CD4-positive, alpha-beta T cell treated with Interleukin-17A for 1 hour (primary cell): Measurements from ENCODE around the gene NBAS.

Experiments
- DNase-seq: peaks from one replicate; pipeline ENCODE4 v3.0.0-alpha.2; 2020

The NBAS gene

DNA sequence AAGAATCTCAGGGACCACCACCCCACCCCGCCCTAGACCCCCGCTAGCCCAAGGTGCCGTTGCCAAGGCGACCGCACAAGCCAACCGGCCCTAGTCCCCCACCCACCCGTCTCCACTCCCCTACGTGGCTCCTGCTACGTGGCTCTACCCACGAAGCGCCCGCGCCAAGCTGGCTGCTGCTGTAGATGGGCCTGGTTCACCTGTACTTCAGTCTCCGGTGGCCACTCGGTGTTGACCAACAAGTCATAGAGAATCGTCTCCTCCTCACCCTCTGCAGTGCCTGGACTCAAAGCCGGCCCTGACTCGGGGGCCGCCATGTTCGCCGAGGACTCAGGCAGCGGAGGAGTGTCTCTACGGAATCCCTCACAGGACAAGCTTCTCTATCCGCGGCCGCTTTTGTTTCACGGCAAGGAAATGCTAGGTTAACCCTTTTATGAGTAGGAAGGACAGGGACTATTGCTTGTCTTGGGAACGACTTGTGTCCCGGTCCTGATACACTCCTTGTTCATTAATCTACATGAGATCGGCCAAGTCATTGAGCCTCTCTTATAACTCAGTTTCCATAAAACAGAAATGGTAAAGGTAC lies at the start of gene NBAS:
TSS of gene NBAS (minus strand) at position 347 of the 586 bp plus-strand sequence. CDS start at position 317, 30 bp downstream.
- peak; percentile 88 for DNase-seq

DNA sequence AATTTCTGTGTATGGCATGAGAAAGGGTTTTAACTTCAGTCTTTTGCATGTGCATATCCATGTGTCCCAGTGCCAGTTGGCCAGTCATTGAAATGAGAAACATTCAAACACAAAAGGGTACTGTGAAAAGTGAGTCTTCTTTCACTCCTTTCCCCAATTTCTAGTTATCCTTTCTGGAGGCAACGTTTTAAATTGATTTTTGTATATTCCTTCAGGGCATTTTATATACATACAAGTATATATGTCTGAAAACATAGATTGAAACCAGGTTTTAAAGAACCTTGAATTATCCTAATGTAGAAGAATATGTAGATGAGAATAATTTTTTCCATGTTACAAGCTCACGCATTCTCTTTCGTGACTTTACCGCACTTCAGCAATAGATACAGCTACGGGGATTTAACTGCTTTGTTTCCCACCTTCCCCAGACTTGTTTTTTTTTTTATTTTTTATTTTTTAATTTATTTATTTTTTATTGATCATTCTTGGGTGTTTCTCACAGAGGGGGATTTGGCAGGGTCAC lies 49.4 kb upstream of the NBAS start:
- DNase-seq: no peak

DNA sequence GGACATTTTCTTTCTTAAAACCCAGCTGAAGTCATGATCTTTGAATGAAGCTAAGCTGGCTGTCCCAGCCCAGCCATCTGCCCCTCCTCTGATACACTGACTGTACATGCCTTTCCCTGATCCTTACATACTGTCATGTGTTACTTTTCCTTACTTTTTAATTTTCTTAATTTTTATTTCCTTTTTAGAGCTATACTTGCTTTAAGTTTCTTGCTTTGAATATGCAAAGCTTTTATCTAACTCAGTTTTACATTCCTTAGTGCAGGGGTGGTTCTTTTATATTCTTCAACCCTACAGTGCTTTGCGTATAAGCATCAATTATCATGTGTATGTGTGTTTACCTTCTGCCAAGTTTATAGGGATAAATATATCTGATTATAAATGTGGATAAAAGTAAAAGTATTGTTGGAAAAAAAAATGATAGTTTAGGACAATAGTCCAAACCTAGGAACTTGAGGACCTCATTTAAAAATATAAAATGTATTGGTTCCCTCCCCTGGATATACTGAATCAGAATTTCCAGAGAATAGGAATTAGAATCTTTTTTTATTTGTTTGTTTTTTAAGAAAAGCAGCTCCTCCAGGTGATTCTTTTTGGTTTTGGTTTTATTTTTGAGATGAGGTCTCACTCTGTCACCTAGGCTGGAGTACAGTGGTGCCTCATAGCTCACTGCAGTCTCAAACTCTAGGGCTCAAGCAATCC lies 48.4 kb upstream of the NBAS start:
- DNase-seq: no peak

DNA sequence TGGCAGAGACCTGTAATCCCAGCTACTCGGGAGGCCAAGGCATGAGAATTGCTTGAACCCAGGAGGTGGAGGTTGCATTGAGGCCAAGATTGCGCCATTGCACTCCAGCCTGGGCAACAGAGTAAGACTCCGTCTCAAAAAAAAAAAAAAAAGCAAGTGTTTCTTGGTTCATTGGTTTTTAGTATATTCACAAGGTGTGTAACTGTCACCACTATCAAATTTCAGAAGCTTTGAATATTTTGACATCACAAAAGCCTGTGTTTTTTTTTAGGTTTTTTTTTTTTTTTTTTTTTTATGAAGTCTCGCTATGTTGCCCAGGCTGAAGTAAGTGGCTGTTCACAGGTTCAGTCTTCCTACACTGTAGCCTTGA lies 47.2 kb upstream of the NBAS start:
- DNase-seq: no peak

DNA sequence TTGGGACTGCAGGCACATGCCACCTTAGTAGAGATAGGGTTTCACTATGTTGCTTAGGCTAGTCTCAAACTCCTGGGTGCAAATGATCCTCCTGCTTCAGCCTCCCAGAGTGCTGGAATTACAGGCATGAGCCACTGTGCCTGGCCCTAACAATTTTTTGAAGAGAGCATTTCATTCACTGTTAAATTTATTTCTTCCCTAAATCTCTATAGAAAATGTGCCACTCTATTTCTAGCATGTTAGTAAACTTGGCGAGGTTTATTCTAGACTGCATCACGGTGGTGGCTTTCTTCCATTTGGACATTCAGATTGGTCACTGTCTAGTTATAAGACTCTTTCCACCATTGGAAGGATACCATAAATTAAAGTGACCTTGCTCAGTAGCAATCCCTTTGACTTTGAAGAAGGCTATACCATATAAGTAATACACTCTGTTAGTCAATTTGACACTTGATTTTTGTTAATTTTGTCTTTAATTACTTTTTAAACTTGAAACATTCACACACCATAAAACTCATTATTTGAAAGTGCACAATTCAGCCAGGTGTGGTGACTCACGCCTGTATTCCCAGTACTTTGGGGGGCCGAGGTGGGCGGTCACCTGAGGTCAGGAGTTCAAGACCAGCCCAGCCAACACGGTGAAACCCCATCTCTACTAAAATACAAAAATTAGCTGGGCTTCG lies 46.7 kb upstream of the NBAS start:
- no peak for DNase-seq

DNA sequence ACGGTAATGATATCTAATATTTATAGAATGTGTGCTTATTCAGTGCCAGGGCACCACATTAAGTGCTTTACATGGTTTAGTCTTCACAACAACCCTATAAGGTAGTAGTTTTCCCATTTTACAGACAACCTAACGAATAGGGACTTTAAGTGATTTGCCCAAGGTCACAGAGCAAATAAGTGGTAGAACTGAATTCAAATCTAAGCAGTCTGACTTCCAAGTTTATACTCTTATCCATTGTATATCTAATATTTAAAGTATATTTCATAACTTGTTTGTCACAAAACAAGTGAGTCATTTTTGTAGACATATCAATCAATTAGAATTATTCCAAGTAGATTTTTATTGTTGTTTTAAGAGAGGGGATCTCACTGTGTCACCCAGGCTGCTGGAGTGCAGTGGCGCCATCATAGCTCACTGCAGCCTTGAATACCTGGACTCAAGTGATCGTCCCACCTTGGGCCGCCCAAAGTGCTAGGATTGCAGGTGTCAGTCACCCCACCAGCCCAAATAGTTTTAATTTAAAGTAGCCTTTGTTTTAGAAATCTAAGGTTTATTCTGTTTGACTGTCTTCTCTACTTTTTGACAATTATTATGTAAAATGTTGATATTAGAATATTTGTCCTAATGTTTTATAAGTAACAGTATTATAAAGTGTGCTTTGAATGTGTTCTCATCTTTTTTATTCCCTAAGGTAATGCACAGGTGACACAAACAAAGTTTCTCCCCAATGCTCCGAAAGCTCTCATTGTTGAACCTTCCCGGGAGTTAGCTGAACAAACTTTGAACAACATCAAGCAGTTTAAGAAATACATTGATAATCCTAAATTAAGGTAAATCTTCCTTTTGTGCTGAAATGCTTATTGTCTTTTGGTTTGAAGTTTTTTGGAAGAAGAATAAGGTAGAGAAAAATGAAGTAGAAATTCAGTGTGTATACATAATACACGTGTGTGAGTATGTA lies 45.6 kb upstream of the NBAS start:
- DNase-seq: no peak

DNA sequence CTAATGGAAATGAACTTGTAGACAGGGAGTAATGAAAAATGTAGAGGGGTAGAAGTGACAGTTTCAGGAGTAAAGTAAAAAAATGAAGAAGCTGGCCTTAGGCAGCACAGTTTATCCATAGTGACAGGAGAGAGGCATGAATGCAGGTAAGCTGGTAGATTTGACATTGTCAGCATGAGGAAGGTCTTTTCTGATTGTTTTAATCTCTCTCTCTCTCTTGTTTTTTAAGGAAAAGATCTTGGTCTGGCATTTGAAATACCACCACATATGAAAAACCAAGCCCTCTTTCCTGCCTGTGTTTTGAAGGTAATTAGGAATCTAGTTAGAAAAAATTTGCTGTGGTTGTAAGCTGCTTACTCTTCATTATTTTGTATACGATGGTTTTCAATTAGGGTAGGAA lies 44.6 kb upstream of the NBAS start:
- DNase-seq: no peak

DNA sequence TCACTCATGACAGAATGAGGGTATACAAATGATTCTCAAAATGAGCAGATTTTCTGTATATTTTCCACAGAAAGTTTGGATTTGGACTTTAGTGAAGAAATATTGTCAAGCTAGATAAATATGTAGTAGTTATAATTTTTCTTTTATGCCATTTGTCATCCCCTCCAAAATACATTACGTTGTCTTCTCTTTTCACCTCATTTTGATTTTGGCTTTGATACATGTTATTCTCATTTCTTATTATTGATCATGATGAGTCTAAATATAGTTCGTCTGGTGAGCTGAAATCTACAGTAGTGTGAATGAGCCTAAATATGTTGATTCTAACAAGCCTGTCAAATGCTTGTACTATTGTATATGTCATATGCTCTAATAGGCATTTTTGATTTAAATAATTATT lies 42.8 kb upstream of the NBAS start:
- DNase-seq: no peak

DNA sequence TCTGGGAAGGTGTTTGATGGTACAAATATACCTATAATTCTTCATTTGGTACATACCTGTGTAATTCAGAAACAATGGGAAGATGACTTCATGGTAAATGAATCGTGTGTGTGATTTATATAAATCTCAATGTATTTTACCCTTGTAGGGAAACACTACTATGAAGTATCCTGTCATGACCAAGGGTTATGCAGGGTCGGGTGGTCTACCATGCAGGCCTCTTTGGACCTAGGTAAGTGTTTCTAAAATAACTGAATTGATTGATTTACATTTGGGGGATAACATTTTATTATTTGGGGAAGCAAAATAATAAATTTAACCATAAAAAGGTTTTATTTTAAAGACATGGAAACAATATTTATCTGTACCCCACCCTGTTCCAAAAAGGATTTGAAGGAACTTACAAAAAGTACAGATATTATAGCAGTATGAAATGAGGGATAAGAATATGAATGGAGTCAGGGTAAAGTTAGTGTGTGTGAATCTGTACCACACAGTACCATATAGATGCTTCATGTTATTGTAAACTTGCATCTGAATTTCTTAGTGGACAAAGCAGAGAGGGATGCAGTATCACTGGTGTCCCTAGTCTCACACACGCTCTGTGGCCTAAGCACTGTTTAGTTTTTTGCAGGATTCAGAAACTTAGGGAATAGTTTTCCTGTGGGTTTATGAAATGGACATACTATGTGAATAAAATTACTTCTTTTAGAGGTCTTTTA lies 42.1 kb upstream of the NBAS start:
- DNase-seq: no peak

DNA sequence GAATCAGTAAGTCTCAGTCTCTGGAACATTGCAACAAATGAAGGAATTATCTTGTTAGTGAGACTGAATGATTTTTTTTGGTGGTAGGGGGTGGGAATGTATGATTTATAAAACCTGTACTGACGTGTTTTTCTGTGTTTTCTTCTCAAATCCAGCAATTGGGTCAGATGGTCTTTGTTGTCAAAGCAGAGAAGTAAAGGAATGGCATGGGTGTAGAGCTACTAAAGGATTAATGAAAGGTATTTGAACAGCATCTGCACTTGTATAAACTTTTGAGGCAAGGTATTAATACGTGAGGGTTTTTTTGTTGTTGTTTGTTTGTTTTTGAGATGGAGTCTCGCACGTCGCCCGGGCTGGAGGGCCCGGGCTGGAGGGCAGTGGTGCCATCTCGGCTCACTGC lies 41.3 kb upstream of the NBAS start:
- no peak for DNase-seq

DNA sequence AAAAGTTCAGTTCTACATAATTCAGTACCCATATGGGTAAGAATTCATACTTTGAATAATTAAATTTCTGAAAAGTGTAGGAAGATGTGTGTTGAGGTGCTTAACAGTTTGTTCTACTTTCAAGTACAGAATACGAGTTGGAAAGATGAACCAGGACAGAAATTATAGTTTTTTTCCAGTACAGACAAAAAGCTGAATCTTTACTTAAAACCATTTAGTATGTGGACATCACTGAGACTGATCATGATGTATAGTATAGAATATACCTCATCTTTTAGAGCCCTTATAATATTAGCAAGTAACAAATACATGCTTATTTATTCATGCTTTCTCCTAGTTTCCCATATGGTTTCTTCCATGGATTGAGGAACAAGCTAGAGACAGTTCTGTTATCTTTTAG lies 40.5 kb upstream of the NBAS start:
- DNase-seq: no peak

DNA sequence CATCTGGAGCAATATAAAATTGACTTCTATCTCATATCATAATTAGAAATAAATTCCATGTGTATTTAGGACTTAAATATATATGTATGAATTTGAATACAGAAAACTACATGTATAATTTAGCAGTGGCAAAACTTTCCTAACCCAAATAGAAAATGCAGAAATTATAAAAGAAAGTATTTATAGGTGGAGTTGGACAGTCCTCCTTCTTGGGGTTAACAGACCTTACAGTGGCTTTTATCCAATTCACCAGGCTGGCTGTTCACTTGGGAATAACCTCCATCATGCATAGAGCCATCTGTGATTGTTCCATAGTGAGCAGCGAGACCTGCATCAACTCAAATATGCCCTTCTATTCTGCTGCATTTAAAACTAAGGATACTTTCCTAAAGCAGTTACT lies 38.9 kb upstream of the NBAS start:
- DNase-seq: no peak

DNA sequence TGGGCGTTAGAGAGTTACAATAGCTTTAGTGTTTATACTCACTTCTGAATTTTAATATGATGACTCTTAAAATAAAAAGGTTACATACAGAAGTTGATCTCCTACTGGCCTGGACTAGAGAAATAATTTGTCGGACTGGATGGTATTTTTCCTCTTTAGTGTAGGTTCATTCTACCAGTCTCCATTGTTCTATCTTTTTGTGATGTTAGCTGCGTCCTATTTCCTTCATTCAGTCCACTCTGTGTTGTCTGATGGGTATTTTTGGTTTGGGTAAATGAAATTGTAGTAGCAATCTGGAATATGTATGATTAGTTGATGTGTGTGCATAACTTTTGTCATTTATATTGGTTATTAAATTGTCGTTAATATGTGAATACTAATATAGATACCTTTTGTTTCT lies 35.8 kb upstream of the NBAS start:
- DNase-seq: no peak

DNA sequence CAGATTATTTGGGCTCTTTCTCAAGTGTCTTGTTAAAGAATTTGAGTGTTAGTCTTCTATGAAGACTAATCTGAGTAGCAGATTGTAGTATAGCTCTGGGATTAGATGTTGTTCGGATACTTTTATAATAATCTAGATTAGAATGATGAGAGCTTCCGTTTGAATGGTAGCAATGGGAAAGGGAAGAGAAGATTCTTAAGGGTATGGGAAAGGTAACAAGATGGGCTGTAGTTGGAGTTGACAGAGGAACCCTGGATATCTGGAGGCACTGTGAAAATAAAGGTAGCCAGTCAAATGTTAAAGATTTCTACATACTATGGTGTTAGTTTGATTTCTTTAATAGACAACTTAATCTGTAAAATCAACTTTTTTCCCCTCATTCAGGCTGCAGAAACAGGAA lies 35.2 kb upstream of the NBAS start:
- DNase-seq: no peak

DNA sequence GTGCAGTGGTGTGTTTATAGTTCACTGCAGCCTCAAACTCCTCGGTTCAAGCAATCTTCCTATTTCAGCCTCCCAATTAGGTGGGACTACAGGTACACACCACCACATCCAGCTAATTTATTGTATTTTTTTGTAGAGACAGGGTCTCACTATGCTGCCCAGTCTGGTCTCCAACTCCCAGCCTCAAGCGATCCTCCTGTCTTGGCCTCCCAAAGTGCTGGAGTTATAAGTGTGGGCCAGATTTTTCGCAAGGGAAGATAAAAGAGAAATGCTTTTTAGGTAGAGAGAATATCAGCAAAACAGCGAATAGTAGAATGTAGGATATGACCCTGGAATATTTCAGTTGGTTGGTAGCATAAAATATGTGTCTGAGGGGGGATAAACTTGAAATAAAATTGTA lies 34.8 kb upstream of the NBAS start:
- no peak for DNase-seq

DNA sequence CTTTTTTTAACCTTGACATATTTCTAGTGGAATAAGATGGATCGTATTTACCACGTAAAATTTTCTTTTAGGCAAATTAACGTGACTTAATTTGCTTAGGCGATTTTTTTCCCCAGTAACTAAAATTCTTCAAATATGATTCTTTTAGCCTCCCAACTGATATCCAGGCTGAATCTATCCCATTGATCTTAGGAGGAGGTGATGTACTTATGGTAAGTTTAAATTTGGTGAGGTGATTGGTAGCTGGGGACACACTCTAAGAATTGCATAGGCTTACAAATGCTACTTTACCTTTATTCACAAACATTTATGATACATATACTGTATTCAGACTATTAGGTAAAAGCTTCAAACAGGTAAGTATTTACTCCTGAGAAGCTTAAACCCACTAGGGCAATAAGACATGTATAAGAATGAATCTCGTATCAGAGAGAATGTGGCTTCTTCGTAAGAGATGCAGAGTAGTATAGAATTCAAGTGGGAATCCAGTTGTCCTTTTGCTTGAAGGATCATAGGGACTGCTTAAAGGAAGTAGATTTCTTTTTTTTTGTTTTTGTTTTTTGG lies 34.3 kb upstream of the NBAS start:
- DNase-seq: no peak

DNA sequence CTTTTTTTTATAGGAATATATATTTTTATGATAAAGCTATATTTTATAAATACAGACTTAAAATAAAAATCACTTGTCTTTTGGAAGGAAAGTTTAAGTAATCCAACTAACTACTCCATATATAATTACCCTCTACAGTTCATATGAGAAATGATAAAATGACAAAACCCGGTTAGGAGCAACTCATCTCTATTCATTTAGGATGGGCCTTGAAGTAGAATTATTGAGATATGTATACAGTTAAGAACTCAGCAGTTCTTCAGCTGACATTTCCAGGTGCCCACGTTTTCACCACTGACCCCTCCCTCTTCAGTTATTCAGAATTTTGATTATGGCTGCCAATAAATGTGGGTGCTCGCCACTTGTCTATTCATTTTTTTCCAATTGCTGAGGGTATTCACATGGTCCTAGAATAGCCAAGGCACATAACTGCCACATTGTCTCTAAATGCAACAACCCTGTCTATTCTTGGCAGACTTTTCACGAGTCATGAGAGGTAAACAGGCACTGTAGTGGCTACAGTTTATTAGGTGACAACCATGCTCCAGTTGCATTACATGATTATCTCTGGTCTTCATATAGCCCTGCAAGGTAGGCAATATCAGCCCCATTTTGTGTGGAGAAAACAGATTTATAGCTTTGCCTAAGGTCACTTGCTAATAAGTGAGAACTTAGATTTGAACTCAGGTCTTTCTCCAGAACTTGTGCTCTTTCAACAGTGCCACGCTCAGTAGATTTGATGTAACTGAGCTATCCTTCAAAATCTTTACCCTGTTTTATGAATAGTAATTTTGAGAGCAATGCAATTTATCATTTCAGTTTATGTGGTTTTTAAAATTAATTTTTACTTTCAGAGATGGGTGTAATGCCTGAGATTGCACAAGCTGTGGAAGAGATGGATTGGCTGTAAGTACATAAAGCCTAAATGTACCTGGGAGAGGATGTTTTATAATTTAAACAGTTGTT lies 33.4 kb upstream of the NBAS start:
- DNase-seq: no peak

DNA sequence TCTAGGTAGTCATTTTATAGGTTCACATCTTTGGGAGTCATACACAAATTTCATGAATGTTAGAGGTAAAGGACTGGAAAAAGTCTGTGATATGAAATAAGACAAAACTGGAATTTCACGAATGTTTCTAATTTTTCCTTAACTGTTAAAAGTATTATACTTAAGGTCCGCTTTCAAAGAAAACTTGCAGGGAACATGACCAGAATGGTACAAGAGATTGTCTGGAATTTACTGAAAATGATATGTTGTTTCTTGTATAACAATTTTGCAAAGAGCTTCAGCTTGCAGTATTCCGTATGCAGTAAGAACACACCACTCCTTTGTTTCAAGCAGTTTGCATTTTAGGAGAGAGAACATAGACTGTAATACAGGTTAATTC lies 32.2 kb upstream of the NBAS start:
- DNase-seq: no peak

DNA sequence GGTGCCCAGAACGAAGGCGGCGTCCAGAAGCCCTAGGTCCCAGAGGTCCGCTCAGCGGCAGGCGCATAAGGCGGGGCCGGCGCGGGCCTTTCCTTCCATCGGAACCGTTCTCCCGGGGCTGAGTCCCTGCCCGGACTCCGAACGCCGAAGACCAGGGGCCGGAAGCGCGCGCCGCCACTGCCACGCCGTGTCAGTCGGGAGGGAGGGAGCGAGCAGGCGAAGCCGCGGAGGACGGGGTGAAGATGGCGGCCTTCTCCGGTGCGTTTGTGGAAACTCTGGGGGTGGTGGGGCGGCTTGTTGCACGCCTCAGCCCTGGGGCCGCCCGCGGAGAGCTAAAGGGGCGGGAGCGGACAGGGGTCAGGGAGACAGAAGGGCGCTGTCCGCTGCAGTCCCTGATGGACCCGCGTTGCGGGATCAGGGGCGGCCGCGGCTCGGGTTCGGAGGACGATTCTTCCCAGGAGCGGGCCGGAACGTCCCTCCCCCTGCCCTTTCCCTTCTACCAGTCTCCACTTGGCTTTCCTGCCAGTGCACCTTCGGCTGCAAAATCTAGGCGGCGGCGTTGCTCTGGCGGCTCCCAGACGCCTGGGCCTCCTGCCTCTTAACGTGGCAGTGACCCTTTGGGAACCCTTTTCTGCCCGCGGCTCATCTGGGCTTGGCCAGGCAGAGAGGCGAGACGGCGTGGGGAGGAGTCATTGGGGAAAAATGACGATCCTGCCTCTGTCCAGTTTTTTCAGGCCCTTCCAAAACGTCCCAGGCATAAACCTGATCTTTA lies 30.7 kb upstream of the NBAS start, which contains the start of gene DDX1:
TSS of gene DDX1 (plus strand) at position 177 of the 772 bp plus-strand sequence. CDS start at position 243, 66 bp downstream.
- peak; percentile 89 for DNase-seq

DNA sequence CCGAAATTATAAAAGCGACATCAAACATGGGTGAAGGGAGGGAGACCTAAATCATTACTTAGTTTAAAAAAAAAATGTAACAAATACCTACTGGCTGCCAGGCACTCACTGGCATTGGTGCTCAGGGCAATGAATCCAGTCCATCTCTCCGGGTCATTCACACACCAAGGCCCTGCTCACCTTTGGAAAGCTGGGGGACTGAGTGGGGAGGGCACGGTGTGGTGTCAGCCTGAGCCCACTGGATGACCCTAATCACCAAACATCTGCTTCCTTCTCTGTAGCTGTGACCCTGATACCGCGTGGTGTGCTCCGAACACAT lies 30.2 kb upstream of the NBAS start:
- DNase-seq: no peak
